SU-DHL-6 (cell line): Measurements from ENCODE around the gene SUN5.

ENCODE experiments used
- H2AFZ ChIP-seq: fragments of 200-600 bp; sonication (generic); 2 replicates; pipeline ENCODE4 v1.6.1; 2014; ENCODE audit warnings: low read depth, mild to moderate bottlenecking, moderate library complexity, mixed read lengths, antibody characterized with exemption, low read length; ENCODE audit not compliant: severe bottlenecking
- H3F3A ChIP-seq: fragments of 200-600 bp; shearing (Covaris generic); 2 replicates; pipeline ENCODE4 v1.6.0; 2016; ENCODE audit warnings: antibody characterized with exemption, mild to moderate bottlenecking; ENCODE audit not compliant: insufficient read depth
- H3K27ac ChIP-seq: fragments of 200-600 bp; sonication (generic); 2 replicates; pipeline ENCODE4 v1.5.1; 2016; ENCODE audit warnings: low read depth, mild to moderate bottlenecking, low read length, moderate library complexity, mixed read lengths
- H3K27me3 ChIP-seq: fragments of 200-600 bp; sonication (generic), shearing (Covaris generic); 2 replicates; pipeline ENCODE4 v1.6.0; 2014; ENCODE audit warnings: mild to moderate bottlenecking, low read length
- H3K36me3 ChIP-seq: fragments of 200-600 bp; sonication (generic); 2 replicates; pipeline ENCODE4 v1.6.1; 2014; ENCODE audit warnings: mild to moderate bottlenecking, low read length, mixed read lengths
- H3K4me2 ChIP-seq: fragments of 300-600, 200-600 bp; shearing (Covaris generic), sonication (generic); 2 replicates; pipeline ENCODE4 v1.6.0; 2014; ENCODE audit warnings: low read length, low read depth, mild to moderate bottlenecking; ENCODE audit not compliant: poor library complexity, severe bottlenecking
- H3K4me3 ChIP-seq: fragments of 200-600 bp; sonication (generic); 2 replicates; pipeline ENCODE4 v1.5.1; 2014; ENCODE audit warnings: antibody characterized with exemption, low read length, mild to moderate bottlenecking, mixed read lengths; ENCODE audit not compliant: insufficient read depth, poor library complexity, severe bottlenecking
- H3K79me2 ChIP-seq: fragments of 200-600 bp; sonication (generic); 2 replicates; pipeline ENCODE4 v1.6.1; 2014; ENCODE audit warnings: mild to moderate bottlenecking, low read length, moderate library complexity; ENCODE audit not compliant: insufficient read depth
- H3K9ac ChIP-seq: fragments of 200-600 bp; sonication (generic); 2 replicates; pipeline ENCODE4 v1.7.0; 2014; ENCODE audit warnings: mild to moderate bottlenecking, low read length
- H3K9me2 ChIP-seq: fragments of 200-600 bp; sonication (generic); replicated peaks from 2 replicates; pipeline ENCODE4 v1.6.1; 2014; ENCODE audit warnings: low read length; ENCODE audit not compliant: insufficient read depth
- H3K9me3 ChIP-seq: fragments of 200-600 bp; sonication (generic); 2 replicates; pipeline ENCODE4 v1.6.1; 2014; ENCODE audit warnings: low read length, mixed read lengths; ENCODE audit not compliant: insufficient read depth
- H4K20me1 ChIP-seq: fragments of 200-600 bp; sonication (generic); 2 replicates; pipeline ENCODE4 v1.6.1; 2014; ENCODE audit warnings: low read depth, mild to moderate bottlenecking, antibody characterized with exemption, low read length, moderate library complexity, mixed read lengths
- EZH2phosphoT487 ChIP-seq: fragments of 200-600 bp; sonication (generic), shearing (Covaris generic); conservative IDR thresholded peaks from 2 replicates; pipeline ENCODE4 v1.6.1; 2018; ENCODE audit warnings: mild to moderate bottlenecking, antibody characterized with exemption, low read length, moderate library complexity, mixed read lengths
- TF ChIP-seq, protein P1 (sequence below): fragments of 200-600 bp; sonication (generic); IDR thresholded peaks from one replicate; pipeline ENCODE4 v1.5.1; 2017; ENCODE audit warnings: antibody characterized with exemption, mild to moderate bottlenecking, low read length, moderate library complexity; ENCODE audit not compliant: insufficient read depth, poor library complexity, severe bottlenecking

Gene SUN5

DNA sequence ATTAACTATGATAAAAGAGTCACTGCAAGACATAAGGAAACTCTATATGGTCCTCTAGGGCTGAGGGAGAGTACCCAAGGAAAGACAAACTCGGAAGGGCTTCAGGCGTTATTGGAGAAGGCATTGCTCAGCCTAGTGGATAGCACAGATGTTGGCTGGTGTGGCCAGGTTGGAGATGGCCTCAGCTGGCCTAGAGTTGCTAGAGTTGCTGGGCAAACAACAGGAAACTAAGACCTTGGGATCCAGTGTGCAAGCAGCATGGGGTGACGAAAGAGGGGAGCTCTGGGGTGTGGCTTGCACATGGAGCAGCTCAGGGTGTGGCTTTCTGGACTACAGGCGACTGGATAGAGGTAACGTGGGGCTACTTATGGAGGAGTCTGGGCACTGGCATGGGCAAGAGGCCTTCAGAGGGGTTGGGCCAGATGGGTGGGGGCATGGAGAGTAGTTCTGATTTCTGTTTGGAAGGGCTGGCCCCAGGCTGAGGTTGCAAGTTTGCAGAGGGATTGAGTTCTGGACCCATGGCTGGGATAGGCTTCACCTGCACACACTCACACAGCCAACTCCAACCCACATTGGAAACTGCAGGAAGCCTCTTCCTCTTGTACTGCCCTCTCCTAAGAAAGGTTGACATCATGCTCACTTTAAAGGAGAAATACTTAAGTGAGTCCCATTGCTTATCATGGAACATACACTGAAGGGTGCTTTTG lies 22.0 kb upstream of the SUN5 start:
- no peaks in the 10 kb centered on the region for H3K27me3 ChIP-seq
- no peak overlapping the region for H3K4me3 ChIP-seq
- no peaks in the 10 kb centered on the region for H4K20me1 ChIP-seq
- H3K9me2 ChIP-seq: no peaks in the 10 kb centered on the region
- H3K9me3 ChIP-seq: no peaks in the 10 kb centered on the region
- no peak overlapping the region for H3K27ac ChIP-seq
- H3K36me3 ChIP-seq: no peaks in the 10 kb centered on the region
- no peaks in the 10 kb centered on the region for H3K79me2 ChIP-seq
- no peak overlapping the region for H2AFZ ChIP-seq
- no peaks in the 10 kb centered on the region for H3F3A ChIP-seq
- no peak overlapping the region for H3K9ac ChIP-seq
- no peak for TF ChIP-seq EZH2phosphoT487
- TF ChIP-seq, protein P1, sequence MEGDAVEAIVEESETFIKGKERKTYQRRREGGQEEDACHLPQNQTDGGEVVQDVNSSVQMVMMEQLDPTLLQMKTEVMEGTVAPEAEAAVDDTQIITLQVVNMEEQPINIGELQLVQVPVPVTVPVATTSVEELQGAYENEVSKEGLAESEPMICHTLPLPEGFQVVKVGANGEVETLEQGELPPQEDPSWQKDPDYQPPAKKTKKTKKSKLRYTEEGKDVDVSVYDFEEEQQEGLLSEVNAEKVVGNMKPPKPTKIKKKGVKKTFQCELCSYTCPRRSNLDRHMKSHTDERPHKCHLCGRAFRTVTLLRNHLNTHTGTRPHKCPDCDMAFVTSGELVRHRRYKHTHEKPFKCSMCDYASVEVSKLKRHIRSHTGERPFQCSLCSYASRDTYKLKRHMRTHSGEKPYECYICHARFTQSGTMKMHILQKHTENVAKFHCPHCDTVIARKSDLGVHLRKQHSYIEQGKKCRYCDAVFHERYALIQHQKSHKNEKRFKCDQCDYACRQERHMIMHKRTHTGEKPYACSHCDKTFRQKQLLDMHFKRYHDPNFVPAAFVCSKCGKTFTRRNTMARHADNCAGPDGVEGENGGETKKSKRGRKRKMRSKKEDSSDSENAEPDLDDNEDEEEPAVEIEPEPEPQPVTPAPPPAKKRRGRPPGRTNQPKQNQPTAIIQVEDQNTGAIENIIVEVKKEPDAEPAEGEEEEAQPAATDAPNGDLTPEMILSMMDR: no peak
- H3K4me2 ChIP-seq: no peak overlapping the region

DNA sequence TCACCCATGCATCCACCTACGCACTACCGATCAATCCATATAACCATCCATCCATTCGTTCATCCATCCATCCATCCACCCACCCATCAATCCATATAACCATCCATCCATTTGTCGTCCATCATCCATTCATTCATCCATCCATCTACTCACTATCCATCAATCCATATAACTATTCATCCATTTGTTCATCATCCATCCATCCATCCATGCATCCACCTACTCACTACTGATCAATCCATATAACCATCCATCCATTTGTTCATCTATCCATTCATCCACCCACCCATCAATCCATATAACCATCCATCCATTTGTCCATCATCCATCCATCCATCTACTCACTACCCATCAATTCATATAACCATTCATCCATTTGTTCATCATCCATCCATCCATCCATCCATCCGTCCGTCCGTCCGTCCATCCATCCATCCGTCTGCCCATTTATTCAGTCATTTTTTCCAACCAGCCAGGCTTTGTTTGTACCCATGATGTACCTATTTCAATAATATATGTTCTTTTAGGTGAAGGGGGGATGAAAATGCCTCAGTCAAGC lies 21.2 kb upstream of the SUN5 start:
- H4K20me1 ChIP-seq: no peaks in the 10 kb centered on the region
- H3K9me3 ChIP-seq: no peaks in the 10 kb centered on the region
- no peaks in the 10 kb centered on the region for H3K9me2 ChIP-seq
- H3K4me2 ChIP-seq: no peak overlapping the region
- no peak overlapping the region for H3K9ac ChIP-seq
- H3K4me3 ChIP-seq: no peak overlapping the region
- no peaks in the 10 kb centered on the region for H3K36me3 ChIP-seq
- H3K27ac ChIP-seq: no peak overlapping the region
- no peaks in the 10 kb centered on the region for H3K79me2 ChIP-seq
- no peaks in the 10 kb centered on the region for H3K27me3 ChIP-seq
- H3F3A ChIP-seq: no peaks in the 10 kb centered on the region
- TF ChIP-seq, protein P1: no peak
- TF ChIP-seq EZH2phosphoT487: no peak
- no peak overlapping the region for H2AFZ ChIP-seq

DNA sequence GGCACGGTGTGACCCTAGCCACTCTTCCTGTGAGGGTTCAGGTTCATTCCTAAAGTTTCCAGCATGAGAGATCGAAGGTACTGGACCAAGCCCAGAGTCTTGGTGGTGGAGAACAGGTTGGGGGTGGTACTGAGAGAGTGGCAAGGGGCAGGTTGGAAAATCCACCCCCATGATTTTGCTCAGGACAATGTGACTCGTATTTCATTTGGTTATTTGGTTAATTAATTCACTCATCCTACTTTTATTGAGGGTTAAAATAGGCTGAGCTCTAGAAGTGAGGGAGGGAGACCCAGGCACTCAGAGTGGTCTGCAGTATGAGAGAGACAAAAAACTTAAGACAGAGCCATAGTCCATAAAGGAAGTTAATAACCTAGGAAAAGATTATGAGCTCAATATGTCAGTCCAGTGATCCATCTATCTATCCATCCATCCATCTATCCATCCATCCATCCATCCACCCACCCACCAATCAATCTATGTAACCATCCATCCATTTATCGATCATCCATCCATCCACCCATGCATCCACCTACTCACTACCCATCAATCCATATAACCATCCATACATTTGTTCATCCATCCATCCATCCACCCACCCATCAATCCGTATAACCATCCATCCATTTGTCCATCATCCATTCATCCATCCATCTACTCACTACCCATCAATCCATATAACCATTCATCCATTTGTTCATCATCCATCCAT lies 20.5 kb upstream of the SUN5 start:
- Histone ChIP-seq H3K4me3 (no peak overlapping the region), H3K36me3 (no peaks in the 10 kb centered on the region), H3K27ac (no peak overlapping the region), H3K27me3 (no peaks in the 10 kb centered on the region), H3K9ac (no peak overlapping the region), H3K4me2 (no peak overlapping the region), H3K79me2 (no peaks in the 10 kb centered on the region), H2AFZ (no peak overlapping the region), H3F3A (no peaks in the 10 kb centered on the region), H3K9me3 (no peaks in the 10 kb centered on the region), H4K20me1 (no peaks in the 10 kb centered on the region), H3K9me2 (no peaks in the 10 kb centered on the region)
- TF ChIP-seq, protein P1: no peak
- TF ChIP-seq EZH2phosphoT487: no peak
